Stimulated activated naive CD4-positive, alpha-beta T cell (primary cell): ENCODE results near the gene OSBPL2.

Experiments
- DNase-seq, 6 experiments: peaks; one replicate each; lab custom pipeline; 2025; lab: John Stamatoyannopoulos, UW

Gene OSBPL2

DNA sequence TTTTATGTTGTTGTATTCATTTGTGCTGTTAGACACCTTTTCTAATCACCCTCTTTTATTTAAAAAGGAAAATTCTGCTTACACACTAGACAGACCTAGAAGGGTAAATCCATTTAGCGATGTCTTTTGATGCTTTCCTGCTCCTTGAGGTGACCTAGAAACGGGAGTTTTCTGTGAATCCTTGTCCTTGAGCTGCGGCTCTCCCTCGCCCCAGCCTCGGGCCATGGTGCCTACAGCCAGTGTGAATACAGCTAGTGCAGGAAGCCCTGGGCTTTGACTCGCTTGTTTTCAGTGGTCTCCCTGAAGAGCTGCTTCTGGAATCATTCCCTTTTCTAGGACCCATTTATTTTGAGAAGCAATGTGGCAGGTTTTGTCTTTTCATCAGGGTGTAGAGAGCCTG is 46.8 kb downstream of the OSBPL2 start:
- DNase-seq: no peak

DNA sequence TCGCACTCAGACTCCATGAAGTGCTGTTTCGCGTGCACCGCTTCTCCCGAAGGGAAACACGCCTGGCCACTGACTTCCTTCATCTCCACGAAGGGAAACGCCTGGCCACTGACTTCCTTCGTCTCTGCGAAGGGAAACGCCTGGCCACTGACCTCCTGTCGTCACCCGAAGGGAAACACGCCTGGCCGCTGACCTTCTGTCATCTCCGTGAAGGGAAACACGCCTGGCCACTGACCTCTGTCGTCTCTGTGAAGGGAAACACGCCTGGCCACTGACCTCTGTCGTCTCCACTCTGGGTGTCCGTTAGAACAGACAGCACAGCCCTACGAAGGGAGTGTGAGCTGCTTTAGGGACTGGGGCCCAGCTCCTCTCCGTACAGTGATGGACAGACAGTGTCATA is 47.4 kb downstream of the OSBPL2 start:
- DNase-seq: no peak

DNA sequence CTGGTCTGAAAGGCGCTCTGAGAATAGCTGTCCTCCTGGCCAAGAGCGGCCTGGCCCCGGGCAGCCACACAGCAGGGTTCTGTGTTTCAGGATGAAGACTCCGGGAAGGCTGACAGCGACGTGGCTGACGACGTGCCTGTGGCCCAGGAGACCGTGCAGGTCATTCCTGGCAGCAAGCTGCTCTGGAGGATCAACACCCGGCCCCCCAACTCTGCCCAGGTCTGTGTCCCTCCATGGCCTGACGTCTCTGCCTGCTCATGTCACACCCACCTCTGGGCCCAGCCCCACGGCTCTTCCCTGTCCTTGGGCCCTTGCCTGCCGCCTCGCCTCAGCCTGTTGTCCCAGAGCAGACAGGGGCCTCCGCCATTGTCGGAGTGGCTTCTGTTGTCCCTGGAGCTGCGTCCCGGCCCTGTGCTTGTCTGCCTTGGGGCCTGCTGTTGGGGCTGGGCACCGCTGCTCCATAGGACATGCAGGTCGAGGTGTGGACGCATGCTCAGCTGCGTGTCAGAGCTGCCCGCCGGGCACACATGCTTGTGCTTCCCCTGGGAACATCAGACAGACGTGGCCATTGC is 48.3 kb downstream of the OSBPL2 start:
- no peak for DNase-seq

DNA sequence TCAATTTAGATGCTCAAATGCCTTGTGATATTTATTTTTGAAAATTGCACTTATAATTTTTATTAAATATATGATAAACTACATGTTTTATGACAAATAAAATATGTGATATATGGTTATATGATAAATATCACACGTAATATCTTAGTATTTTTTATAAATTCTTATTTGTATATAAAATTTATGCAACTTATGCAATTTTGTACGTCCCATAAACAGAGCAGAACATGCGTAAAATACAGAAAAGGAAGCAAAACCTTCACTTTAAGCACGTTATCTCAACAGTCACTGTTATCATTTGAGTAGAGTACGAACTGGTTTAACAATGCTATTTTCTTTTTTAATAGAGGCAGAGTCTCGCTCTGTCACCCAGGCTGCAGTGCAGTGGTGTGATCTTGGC is 48.8 kb downstream of the OSBPL2 start:
- DNase-seq: no peak

DNA sequence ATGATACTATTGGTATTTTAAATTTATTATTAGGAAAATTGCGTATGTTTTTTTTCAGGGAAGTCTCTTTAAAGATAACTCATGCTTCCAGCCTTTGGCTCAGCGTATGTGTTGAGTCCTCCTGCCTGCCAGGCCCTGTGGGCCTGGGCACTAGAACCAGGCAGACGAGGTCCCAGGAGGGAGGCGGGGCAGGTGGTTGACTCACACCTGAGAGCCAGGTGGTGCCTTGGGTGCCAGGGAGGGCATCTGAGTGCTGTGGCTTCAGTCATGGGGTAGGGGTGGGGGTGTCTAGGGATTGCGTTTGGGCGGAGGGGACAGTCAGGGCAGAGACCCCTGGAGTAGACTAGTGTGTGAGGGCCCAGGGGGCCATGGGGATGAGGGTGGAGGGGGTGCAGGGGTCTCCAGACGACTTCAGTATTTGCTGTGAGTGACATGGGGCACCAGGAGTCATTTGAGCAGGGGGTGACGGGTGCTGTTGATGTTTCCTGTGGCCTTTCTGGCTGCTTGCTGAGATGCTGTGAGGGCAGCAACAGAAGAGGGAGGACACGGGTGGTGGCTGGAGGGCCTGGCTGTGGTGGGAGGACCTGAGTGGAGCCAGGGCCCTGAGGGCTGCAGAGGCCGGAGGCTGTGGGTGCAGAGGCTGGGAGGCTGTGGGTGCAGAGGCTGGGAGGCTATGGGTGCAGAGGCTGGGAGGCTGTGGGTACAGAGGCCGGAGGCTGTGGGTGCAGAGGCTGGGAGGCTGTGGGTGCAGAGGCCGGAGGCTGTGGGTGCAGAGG is 49.6 kb downstream of the OSBPL2 start:
- DNase-seq: no peak

DNA sequence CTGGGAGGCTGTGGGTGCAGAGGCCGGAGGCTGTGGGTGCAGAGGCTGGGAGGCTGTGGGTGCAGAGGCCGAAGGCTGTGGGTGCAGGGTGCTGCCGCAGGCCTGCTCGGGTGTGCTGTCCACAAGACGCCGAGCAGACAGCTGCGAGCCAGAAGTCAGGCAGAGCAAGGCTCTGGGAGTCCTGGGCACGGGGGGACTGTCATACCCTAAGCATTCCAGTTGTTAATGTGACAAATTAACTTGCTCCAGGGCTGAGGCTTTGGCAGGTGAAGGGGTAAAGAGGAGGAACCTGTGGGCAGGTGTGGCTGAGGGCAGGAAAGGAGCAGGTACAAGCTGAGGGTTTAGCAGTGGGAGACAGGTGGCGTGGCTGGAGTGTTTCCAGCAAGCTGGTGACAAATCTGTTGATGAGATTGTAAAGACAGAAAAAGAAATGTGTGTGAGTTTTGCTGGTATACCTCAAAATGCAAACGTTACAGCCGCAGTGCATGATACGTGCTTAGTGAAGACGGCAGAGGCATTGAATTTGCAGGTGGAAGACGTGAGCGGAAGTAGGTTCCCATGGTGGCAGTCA is 50.3 kb downstream of the OSBPL2 start:
- no peak for DNase-seq

DNA sequence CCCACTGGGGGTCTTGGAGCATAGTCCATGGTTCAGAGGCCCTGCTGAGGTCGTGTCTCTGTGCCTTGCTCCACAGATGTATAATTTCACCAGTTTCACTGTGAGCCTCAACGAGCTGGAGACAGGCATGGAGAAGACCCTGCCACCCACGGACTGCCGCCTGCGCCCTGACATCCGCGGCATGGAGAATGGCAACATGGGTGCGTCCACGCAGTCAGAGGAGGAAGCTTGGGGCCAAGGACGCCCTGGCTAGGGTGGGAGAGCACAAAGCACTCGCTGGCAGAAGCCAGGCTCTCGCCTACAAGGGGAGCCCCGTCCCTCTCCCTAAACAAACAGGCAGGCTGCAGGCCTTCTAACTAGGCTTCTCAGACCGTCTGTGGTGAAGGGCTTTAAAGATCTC is 50.8 kb downstream of the OSBPL2 start:
- no peak for DNase-seq

DNA sequence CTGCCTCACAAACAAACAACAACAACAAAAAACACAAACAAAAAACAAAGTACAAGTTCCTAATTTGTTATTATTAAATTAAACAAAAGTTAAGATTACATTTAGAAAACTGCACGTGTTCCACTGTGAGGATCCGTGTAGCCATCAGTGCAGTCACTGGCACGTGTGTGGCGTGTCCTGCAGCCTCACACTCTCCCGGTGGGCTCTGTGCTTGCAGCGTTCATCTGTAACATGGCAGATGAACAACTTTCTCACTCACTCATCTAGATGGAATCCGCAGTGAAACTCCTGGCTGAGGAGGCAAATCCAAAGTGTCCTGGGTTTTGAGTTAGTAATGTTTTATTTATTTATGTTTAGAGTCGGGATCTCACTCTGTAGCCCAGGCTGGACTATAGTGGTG is 51.6 kb downstream of the OSBPL2 start:
- no peak for DNase-seq

DNA sequence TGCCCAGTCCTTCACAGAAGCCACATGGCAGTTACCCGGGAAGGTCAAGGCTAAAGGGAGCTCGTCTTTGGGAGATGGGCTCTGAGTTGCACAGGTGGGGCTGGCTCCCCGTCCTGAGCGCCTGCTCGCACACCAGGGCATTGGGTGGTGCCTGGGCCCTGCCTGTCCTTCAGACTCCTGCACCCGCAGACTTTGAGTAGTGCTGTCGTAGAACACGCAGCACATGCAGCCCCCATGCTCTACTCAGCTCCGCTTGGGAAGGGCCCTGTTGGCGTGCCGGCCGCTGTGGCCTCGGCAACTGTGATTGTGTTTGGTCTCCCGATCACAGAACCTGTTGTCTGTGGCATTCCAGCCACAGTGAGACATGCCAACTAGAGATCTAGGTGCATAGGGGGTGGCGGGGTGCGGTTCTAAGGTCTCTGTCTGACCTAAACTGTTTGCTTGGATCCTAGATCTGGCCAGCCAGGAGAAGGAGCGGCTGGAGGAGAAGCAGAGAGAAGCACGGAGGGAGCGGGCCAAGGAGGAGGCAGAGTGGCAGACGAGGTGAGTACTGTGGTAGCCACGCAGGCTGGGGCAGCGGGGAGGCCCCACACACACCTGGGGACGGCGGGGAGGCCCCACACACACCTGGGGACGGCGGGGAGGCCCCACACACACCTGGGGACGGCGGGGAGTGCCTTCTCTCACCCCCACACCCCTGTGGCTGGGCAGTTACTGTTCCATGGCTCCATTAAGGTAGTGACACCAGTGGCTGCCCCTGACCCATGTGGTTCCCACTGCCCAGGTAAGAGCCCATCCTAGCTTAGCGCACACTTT is 53.1 kb downstream of the OSBPL2 start:
- DNase-seq: no peak

DNA sequence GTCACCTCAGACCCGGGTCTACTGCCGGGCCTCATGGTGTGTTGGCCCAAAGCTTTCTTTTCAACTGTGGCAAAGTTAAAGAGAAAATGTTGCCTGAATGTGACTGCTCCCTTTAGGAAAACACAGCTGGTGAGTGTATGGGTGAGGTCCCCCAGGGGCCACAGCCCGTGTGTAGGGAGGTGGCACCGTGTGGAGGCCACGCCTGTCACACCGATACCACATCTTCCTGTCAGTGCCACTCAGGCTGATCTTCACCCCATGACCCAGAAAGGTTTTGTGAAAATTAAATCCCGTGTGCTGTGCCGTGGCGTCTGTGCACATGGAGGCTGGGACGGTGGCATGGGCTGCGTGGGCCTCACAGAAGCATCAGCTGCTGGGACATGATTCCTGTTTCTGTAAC is 53.8 kb downstream of the OSBPL2 start:
- DNase-seq: no peak

DNA sequence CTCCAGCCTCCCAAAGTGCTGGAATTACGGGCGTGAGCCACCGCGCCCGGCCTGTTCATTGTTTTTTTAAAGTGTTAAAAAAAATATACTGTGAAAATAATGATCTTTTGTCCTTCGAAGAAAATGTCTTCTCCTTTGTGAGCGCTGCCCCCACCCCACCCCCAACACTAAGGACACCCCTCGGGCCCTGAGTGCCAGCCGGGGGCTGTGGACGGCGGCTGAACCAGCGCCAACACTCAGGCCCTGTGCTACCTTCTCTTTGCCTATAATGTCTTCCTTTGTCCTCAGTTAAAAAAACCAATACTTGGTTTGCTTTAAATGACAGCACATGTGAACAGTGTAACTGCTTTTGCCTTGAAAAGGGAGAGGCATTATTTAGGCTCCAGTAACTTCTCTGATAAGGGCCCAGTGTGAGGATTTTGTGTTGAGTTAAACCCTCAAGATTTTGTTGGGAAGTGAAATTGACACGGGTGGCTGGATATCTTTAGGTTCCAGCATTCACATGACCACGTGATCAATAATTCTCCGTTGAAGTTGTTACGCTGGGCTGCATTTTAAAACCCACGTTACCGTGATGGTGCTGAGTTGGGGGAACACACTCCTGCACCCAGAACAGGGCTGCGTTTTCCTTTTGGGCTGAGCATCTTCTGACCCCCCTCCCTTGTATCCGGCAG is 54.9 kb downstream of the OSBPL2 start:
- no peak for DNase-seq

DNA sequence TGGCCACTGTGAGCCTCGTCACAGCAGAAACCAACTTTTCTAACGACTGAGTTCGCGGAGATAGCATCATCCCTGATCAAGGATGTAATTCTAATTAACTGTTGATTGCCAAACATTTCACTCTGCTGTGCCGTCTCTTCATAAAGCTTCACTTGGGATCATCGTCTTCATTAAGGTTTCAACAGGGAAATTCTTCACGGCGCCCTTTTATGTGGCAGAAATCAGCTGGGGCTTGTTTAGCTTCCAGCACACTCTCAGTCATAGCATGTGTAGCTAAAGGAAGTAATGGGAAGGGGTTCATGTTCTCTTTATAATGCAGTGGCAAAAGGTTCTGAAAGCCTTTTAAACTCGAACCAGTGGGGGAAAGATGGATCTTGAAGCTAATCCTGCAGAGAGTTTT is 55.6 kb downstream of the OSBPL2 start:
- DNase-seq: no peak

DNA sequence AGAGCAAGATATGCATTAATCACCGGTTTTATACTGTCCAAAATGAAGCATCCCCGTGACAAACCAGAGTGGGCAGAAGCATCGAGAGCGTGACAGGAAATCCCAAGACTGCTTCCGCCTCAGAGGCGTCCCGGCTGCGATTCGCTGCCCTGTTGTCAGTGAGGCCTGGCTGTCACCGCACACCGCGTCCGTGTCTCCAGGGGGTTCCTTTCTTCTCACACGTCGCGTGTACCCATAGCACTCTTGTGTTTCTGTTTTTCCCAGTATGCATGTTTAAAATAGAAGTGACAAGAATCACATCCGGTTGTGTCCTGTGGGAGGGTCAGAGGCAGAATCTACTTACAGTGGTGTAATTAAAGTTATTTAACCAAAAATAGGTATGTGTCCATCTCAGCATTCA is 56.2 kb downstream of the OSBPL2 start:
- no peak for DNase-seq

DNA sequence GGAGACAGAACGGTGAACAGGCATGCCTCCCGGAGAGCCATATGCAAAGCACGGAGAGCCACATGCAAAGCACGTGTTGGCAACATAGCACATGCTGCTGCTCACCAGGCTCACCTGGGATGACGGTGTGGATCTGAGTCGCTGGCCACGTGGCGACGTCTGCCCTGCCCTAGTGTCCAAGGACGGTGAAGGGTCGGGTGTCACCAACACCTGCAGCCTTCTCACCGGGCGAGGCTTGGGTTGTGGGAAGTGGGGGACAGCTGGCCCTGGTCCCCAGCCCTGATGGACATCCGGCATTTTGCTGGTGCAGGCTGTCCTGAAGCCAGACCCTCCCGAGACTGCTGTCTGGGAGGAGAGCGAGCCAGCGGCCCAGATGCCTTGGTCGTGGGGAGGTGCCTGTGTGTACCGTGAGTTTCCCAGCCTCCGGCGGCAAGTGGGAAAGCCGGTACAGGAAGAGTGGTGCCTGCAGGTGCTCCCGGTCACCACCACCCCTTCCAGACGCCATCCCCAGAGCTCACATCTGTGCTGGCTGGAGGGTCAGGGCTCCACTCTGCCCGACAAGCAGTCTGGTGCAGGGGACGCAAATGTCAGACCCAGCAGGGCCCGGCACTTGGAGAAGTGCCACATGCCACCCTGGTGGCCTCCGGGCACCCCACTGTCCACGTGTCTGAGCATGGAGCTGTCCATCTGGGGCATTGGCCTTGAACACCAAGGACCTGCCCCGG is 58.6 kb downstream of the OSBPL2 start:
- no peak for DNase-seq

DNA sequence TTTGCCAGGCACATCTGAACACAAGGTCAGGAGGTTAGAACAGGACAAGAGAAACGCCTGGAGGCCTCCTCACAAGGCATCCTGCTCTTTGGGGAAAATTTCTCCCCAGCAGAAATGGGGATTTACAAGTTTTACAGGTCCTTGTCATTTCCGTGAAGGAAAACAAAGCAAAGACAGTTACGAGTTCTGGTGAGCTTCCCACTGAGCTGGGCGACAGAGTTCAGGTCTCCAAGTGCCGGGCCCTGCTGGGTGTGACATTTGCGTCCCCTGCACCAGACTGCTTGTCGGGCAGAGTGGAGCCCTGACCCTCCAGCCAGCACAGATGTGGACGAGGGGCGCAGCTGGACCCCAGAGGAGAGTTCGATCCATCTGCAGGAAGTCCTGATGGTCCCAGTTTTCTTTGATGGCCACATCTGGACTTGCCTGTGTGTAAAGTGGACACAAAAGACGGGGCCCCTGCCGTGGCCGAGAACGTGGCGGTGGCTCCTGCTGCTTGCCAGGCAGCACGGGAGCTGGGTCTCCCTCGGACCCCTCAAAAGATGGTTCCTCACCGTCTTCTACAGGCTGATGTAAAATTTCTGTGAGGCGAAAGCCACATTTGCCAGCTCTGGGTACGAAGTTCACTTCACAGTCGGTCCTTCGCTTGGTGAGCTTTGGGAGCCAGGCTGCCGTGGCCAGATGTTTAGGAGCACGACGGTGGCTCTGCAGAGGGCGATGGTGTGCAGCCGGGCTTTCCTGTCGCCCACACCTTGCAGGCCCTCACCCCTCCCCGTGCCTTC is 59.3 kb downstream of the OSBPL2 start:
- no peak for DNase-seq

DNA sequence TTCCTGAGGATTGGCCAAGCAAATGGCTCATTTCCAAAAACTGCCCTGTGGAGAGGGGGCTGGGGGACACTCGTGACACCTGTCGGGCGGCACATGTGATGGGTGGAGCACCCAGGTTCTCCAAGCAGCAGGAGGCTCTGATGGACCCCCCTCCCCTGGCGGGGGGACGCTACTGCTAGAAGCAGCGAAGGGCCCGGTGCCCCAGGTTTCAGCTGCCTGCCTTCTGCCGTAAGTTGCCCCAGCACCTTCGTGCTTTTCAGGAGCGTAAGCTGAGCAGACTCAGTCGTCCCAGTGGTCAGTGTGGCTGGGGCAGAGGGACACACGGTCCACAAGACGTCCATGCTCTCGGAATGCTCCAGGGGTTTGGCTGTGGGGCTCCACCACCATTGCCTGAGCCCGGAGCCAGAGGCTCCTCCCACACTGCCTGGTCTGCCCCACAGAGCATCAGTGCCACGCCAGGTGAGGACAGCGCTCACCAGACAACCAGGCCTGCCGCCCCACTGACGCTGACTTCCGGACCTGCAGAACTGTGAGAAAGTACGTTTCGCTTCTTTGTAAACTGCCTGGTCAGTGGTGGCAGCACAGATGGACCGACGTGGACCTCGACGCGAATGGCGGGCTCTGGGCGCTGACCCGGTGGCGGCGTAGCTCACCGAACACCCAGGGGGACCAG is 60.4 kb downstream of the OSBPL2 start:
- no peak for DNase-seq

DNA sequence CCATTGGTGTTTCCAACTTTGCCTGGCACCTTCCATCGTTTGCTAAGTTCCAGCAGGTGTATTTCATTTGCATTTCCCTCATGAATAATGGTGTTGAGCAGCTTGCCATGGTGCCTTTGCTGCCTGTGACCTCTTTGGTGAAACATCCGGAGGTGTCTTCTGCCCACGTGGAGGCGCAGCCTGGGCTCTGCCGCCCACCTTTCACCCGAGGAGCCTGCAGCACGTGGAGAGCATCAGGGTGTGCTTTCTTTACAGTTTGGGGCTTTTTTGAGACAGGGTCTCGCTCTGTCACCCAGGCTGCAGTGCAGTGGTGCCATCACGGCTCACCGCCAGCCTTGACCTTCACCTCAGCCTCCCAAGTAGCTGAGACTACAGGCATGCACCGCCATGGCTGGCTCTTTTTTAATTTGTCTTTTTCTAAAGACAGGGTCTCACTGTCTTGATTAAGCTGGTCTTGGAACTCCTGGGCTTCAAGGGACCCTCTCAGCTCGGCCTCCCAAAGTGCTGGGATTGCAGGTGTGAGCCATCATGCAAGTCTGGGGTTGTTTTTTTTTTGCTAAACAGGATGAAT is 61.4 kb downstream of the OSBPL2 start:
- no peak for DNase-seq

DNA sequence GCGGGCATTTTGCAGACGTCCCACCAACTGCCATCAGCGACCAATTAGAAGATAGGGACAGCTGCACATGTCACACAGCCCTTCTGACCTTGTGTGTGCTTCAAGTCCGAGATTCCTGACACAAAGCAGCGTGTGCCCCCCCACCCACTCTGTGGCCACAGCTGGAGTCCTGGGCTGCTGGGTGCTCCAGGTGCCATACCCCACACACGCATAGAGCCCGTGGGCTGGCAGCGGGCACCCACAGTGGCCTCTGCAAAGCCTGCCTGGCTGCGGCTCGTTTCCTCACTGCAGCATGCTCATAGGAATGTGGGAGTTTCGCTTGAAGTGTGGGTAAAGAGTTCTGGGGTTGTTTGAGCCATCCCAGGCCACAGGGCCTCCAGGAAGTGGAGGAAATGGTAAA is 62.0 kb downstream of the OSBPL2 start:
- no peak for DNase-seq

DNA sequence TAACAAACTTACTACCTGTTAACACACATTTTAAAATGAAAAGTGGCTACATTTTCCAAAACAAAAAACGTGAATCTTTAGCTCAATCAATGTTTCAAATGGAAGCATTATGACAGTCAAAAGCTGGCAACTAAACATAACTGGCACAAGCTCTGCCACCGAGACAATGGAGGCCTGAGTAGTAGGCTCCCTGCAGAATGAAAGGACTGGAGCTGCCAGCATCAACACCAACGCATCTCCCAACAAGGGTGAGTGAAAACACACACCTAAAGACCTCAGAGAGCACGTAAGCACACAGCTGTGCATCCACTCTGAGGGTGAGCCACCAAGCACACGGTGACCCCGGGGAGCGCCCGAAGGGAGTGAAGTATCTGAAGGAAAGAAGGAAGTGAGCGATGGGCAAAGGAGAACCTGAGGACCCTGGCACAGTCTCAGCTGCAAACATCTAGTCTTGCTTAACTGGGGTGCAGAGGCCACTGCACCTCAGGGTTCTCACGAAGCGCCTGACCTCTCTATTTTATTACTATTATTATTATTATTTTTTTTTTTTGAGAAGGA is 62.9 kb downstream of the OSBPL2 start:
- no peak for DNase-seq
